Stimulated activated CD4-positive, alpha-beta T cell treated with anti-CD3 and anti-CD28 coated beads, Interleukin-4, amount 100 ng/mL, for 4 hours (primary cell): ENCODE results near the gene PKN3.

Source experiments
- DNase-seq, 2 experiments: peaks; one replicate each; pipeline ENCODE4 v3.0.0-alpha.2; 2020

Gene PKN3

DNA sequence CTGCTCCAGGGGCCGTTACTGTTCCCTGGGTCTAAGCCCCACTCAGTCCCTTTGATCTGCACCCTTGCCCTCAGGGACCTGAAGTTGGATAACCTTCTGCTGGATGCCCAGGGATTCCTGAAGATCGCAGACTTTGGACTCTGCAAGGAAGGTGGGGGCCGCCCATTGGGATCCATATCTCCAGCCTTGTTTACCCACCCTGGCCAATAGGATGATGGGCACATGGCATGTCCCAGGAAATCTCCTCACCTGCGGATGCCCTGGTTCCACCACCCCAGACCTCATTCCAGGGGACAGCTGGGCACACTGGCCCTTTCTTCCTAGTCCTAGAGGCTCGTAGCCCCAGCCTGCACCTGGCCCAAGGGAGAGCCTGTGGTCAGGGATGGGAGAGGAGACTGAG lies 16.2 kb downstream of the PKN3 start:
- no peak for DNase-seq

- DNase-seq = no peak
Measured at GRCh38 chr9:128719919-128720605, 17.8 kb downstream of the PKN3 start.

GRCh38 chr9:128720841-128721486 lies 18.7 kb downstream of the PKN3 start:
- no peak for DNase-seq

DNA sequence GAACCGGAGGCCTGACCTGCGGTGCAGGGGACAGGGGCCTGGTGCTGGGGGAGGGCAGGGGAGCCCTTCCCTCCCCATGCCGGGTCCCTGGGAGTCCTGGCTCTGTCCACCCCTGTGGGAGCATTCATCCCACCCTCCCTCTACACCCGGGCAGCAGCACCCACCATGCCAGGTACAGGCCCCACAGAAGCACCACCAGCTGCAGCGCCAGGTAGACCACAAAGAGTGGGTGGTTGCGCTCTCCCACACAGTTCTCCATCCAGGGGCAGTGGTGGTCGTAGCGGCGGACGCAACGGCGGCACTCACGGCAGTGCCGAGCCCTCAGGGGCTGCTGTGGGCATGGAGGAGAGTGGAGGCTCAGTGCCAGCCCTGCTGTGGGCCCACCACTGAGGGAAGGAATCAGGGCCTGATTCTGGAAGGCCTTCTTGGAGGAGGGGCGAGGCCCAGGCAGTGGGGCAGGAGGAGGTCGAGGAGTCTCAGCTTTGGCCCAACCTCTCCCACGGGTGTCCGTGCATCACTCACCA lies 19.2 kb downstream of the PKN3 start:
- DNase-seq = no peak

- no peak for DNase-seq
Measured at GRCh38 chr9:128722380-128723351, 20.4 kb downstream of the PKN3 start.

GRCh38 chr9:128723352-128723865 lies 21.1 kb downstream of the PKN3 start:
- no peak for DNase-seq

- peak; percentile 98 for DNase-seq
Measured at GRCh38 chr9:128723866-128724743, 21.8 kb downstream of the PKN3 start, which contains the start of gene ZDHHC12. Gene ZDHHC12, minus strand, starts transcription at chr9:128724127. Its CDS starts 34 bp downstream, at chr9:128724093.

DNA sequence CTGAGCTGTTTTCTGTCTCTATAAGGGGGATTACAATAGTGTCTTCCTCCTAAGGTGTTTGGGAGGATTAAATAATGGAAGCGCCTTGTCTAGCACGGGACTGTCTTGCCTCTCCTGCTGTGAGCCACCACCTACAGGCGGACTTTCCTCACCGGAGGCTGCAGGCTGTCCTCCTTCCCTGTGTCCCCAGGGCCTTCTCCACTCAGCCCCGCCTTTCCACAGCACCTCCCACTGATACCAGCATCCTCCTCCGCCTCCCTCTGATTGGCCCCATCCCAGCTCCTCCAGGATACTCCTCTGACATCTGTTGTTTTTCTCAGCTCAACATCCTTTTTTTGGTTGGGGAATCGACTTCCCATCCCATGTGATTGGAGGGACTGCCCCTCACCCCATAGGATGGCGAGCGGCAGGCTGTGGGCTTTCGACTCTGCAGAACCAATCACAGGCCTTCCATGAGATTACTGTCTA lies 22.5 kb downstream of the PKN3 start:
- peak in 1 of 2 experiments; percentile 15 for DNase-seq

- no peak for DNase-seq
Measured at GRCh38 chr9:128727640-128728248, 25.4 kb downstream of the PKN3 start.

DNA sequence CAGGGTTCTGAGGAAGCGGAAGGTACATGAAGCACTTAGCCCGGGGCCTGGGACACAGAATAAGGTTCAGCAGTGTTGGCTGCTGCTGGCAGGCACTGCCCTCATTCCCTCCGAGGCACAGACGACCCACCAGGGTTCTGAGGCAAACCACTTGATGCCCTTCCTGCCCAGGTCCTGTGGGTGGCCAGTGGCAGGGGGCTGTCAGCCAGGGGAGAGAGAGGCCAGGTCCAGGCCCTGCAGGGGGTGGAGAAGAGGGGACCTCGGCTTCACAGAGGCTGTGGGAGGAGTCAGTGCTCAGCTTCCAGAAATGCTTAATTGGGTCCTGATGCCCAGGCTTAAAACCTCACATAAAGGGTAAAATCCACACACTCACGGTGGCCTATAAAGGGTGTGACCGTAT lies 26.0 kb downstream of the PKN3 start:
- no peak for DNase-seq

- DNase-seq = no peak
Measured at GRCh38 chr9:128729302-128729701, 27.0 kb downstream of the PKN3 start.

DNA sequence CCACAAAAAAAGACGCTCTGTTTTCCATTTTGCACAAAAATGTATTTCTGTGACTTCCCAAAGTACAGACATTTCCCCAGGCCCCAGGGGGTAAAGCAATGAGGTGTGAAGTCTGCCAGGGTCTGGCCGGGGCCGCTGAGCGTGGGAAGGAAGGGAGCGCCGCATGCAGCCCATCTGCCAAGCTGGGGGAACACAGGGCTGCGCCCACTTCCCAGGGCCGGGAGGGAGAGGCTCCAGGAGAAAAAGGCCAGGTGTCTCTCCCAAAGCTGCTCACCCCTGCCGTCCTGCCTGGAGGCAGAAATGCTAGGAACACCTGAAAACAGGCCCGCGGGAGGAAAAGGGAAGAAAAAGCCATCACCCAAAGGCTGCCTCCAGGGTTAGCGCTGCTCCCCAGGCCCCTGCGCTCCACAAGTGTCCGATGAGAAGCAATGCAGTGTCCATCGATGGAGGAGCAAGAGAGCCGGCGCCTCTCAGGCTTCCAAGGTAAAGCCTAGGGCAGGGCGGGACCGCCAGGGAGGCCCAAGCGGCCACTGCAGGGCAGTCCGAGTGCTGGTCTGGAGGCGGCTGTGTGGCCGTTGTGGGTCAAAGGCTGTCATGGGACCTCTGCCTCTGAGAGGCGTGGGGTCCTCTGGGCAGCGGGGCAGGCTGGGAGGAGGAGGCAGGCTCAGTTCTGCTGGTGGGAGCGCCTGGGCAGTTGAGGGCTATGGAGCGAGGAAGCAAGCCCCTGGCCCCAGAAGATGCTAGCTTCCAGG lies 27.6 kb downstream of the PKN3 start:
- no peak for DNase-seq

DNA sequence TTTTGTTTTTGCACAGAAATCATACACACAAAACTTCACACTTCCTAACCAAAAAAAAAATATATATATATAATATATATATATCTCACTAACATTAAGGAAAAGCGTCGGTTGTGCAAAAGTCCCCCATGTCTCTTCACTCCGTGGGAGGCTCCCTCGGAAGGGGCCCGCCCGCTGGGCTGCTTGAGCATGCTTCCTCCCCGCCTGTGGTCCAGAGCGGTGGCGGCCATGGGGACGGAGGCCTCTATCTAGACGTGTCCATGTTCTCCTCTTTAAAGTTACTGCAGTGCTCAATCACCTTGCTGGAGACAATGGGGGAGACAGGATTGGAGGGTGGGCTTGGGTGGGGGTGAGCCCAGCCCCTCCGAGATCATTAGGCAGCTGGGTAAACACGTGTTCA lies 28.8 kb downstream of the PKN3 start:
- no peak for DNase-seq

DNA sequence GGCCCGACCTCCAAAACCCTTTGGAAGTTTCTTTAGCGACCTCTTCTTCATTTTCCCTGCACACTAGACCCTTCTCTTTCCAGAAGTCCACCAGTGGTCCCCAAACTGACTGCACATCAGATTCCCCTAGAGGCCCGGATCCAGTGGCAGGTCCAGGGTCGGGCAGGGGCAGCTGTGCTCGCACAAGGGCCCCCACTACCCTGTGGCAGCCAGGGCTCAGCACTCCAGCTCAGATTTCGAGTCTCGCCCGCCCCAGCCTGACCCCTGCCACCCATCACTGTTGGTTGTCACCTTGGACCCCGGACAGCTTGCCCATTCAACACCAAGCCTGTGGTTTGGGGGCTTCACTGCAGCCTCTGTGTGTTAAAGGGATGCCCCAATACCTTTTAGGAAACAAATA lies 29.4 kb downstream of the PKN3 start:
- no peak for DNase-seq

GRCh38 chr9:128732576-128732975 lies 30.3 kb downstream of the PKN3 start:
- DNase-seq = no peak

- DNase-seq = no peak
Measured at GRCh38 chr9:128733256-128733655, 31.0 kb downstream of the PKN3 start.

GRCh38 chr9:128735373-128735772 lies 33.1 kb downstream of the PKN3 start:
- DNase-seq = no peak

- DNase-seq = no peak
Measured at GRCh38 chr9:128742401-128742800, 40.1 kb downstream of the PKN3 start.

DNA sequence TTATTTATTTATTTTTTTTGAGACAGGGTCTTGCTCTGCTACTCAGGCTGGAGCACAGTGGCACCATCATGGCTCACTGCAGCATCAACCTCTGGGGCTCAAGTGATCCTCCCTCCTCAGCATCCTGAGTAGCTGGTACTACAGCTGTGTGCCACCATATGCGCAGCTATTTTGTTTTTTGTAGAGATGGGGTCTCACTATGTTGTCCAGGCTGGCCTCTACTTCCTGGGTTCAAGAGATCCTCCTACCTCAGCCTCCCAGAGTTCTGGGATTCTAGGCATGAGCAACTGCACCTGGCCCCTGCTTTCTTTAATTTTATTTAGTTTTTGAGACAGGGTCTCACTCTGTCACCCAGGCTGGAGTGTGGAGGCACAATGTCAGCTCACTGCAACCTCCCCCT lies 41.1 kb downstream of the PKN3 start:
- no peak for DNase-seq

GRCh38 chr9:128747241-128747640 lies 44.9 kb downstream of the PKN3 start:
- no peak for DNase-seq
